K562 (cell line): ENCODE measurements around the gene BCAS3. TPM values are rescaled to one million over a fixed set of nuclear protein-coding genes. Genes with fewer than 3 reads are reported as not detected.
A peak's percentile ranks its signal among the peaks of the same experiment; 100 is the strongest.

Experiments used
- ERF ChIP-seq: fragments of 450-650 bp; formaldehyde crosslinking; IDR thresholded peaks from 2 replicates; pipeline ENCODE4 v1.4.0; 2020; ENCODE audit warnings: mild to moderate bottlenecking, mixed read lengths
- ETV5 ChIP-seq: sonication (generic); formaldehyde crosslinking; IDR thresholded peaks from 2 replicates; pipeline ENCODE4 v1.4.0; 2020; ENCODE audit warnings: low read depth, mild to moderate bottlenecking, missing genetic modification reagents
- HNRNPK ChIP-seq: fragments of 200-400 bp; formaldehyde crosslinking; IDR thresholded peaks from one replicate; pipeline ENCODE4 v1.6.1; 2018; ENCODE audit warnings: mild to moderate bottlenecking, low read depth, low read length; ENCODE audit not compliant: poor library complexity, severe bottlenecking
- JUND ChIP-seq, 2 experiments: IDR thresholded peaks; 2 replicates in 1 of 2; 3 replicates in 1 of 2; pipeline ENCODE4 v1.6.1; 2011; ENCODE audit warnings: borderline replicate concordance in 2 of 2, low read depth in 2 of 2, low read length in 2 of 2, improper control_type of control experiment in 1 of 2, missing biosample characterization in 1 of 2, missing genetic modification characterization in 1 of 2, missing genetic modification reagents in 1 of 2
- MECOM ChIP-seq: fragments of 250-450 bp; sonication (Bioruptor Pico); IDR thresholded peaks from 2 replicates; pipeline ENCODE4 v1.8.0; 2022; ENCODE audit warnings: inconsistent platforms
- PCBP2 ChIP-seq: fragments of 200-400 bp; formaldehyde crosslinking; IDR thresholded peaks from 2 replicates; pipeline ENCODE4 v1.6.1; 2018; ENCODE audit warnings: low read length, low read depth, mild to moderate bottlenecking, moderate library complexity; ENCODE audit not compliant: poor library complexity, severe bottlenecking
- PHB2 ChIP-seq: fragments of 450-650 bp; IDR thresholded peaks from 2 replicates; pipeline ENCODE4 v1.6.1; 2017; ENCODE audit warnings: low read depth
- POLR2AphosphoS2 ChIP-seq: IDR thresholded peaks from 2 replicates; pipeline ENCODE4 v1.6.1; 2012; ENCODE audit warnings: low read length, improper control_type of control experiment
- ZC3H11A ChIP-seq: IDR thresholded peaks from 2 replicates; pipeline ENCODE4 v1.6.1; 2012; ENCODE audit warnings: low read depth, low read length, improper control_type of control experiment
- ZNF232 ChIP-seq: sonication (generic); formaldehyde crosslinking; IDR thresholded peaks from 2 replicates; pipeline ENCODE4 v1.8.0; 2022; ENCODE audit warnings: mild to moderate bottlenecking, missing genetic modification reagents
- ZNF311 ChIP-seq: fragments of 250-450 bp; sonication (Bioruptor Pico); IDR thresholded peaks from 2 replicates; pipeline ENCODE4 v1.4.0; 2020; ENCODE audit warnings: mild to moderate bottlenecking, moderate library complexity
- ZNF551 ChIP-seq: fragments of 250-450 bp; sonication (Bioruptor Pico); IDR thresholded peaks from 2 replicates; pipeline ENCODE4 v1.5.0; 2021; ENCODE audit warnings: mild to moderate bottlenecking, moderate library complexity
- polyA plus RNA-seq, 8 experiments: library from polyadenylated mRNA; depleted of rRNA in 4 of 8; stranded (reverse) in 5 of 8; unstranded in 3 of 8; fragments of >200 nt; fragmentation: Nextera tagmentation in 2 of 8; fragmentation: Illumina TruSeq in 1 of 8; extraction: Ambion mirVana in 2 of 8; extraction: Trizol in 1 of 8; gene quantifications; 2 replicates each; pipeline versions ENCODE4 v1.2.1 to v1.2.3, GENCODE V29; 2011 to 2014; ENCODE audit warnings: inconsistent platforms in 1 of 8, missing spikeins in 1 of 8
- total RNA-seq, 7 experiments: library from RNA; depleted of rRNA in 6 of 7; stranded (reverse); fragments of >200 nt in 6 of 7; fragmentation: Illumina TruSeq in 2 of 7; extraction: Trizol in 2 of 7; gene quantifications; 2 replicates each; pipeline versions ENCODE4 v1.2.1 to v1.2.3, GENCODE V29; 2011 to 2021; ENCODE audit warnings: low replicate concordance in 1 of 7
- TF ChIP-seq, protein P1 (sequence below): sonication (generic); formaldehyde crosslinking; IDR thresholded peaks from 2 replicates; pipeline ENCODE4 v1.8.1; 2023; ENCODE audit warnings: mild to moderate bottlenecking, missing genetic modification reagents
- TF ChIP-seq, protein P2 (sequence below): fragments of 450-650 bp; IDR thresholded peaks from 2 replicates; pipeline ENCODE4 v1.6.1; 2016; ENCODE audit warnings: low read depth, mild to moderate bottlenecking, moderate library complexity
- TF ChIP-seq, protein P3 (sequence below): fragments of 250-450 bp; sonication (Bioruptor Pico); IDR thresholded peaks from 2 replicates; pipeline ENCODE4 v1.8.0; 2022; ENCODE audit warnings: moderate library complexity, mild to moderate bottlenecking, inconsistent platforms
- TF ChIP-seq, protein P4 (sequence below), 2 experiments: fragments of 150-350 bp in 1 of 2; IDR thresholded peaks; 2 replicates each; pipeline ENCODE4 v1.6.1; 2012 to 2016; ENCODE audit warnings: low read depth in 2 of 2, low read length in 2 of 2, mild to moderate bottlenecking in 1 of 2, moderate library complexity in 1 of 2
- TF ChIP-seq, protein P5 (sequence below): fragments of 450-650 bp; conservative IDR thresholded peaks from 2 replicates; pipeline ENCODE4 v1.6.1; 2016; ENCODE audit warnings: missing genetic modification characterization, low read depth, mild to moderate bottlenecking, missing compliant biosample characterization, moderate library complexity

BCAS3 gene
- total and polyA plus RNA-seq, 9 of the 15 experiments (the other 6 are each of a cell fraction or from before 2014, with no cell fraction given), result 1.9 to 5.5 (median 3.5) TPM

DNA sequence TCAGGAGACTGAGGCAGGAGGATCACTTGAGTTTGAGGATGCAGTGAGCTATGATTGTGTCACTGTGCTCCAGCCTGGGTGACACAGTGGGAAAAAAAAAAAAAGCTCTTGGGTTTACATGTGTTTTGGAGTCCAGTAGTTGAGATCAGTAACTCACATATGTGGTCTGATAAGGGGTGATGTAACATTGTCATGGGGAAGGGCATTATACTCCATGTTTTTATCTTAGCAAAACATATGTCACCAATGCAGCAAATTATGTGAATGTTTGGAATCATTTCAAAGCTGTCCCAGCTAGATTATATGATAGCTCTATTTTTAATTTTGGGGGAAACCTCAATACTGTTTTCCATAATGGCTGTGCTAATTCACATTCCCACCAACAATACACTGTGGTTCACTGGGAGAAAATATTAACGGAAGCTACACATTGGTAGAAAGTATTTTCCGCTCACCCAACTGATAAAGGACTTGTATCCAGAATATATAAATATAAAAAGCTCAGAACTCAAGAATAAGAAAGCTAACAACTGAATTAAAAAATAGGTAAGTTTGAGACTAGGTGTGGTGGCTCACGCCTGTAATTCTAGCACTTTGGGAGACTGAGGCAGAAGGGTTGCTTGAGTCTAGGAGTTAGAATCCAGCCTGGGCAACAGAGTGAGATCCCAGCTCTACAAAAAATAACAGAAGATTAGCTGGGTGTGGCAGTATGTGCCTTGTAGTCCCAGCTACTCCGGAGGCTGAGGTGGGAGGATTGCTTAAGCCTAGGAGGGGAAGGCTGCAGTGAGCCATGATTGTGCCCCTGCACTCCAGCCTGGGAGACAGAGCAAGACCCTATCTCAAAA lies 497.9 kb downstream of the BCAS3 start (continued):
- TF ChIP-seq, protein P1, sequence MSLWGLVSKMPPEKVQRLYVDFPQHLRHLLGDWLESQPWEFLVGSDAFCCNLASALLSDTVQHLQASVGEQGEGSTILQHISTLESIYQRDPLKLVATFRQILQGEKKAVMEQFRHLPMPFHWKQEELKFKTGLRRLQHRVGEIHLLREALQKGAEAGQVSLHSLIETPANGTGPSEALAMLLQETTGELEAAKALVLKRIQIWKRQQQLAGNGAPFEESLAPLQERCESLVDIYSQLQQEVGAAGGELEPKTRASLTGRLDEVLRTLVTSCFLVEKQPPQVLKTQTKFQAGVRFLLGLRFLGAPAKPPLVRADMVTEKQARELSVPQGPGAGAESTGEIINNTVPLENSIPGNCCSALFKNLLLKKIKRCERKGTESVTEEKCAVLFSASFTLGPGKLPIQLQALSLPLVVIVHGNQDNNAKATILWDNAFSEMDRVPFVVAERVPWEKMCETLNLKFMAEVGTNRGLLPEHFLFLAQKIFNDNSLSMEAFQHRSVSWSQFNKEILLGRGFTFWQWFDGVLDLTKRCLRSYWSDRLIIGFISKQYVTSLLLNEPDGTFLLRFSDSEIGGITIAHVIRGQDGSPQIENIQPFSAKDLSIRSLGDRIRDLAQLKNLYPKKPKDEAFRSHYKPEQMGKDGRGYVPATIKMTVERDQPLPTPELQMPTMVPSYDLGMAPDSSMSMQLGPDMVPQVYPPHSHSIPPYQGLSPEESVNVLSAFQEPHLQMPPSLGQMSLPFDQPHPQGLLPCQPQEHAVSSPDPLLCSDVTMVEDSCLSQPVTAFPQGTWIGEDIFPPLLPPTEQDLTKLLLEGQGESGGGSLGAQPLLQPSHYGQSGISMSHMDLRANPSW, result no peak
- TF ChIP-seq ZNF551 (CRISPR knock-in tag) (no peak), ZC3H11A (no peak), ETV5 (no peak), MECOM (CRISPR knock-in tag) (no peak), ZNF311 (peak; percentile 82), JUND (IDR thresholded peaks at IDR 0.05; ENCODE audit: borderline replicate concordance, low read depth, low read length) (peak; percentile 84), JUND (tag; IDR thresholded peaks at IDR 0.05; ENCODE audit: borderline replicate concordance, low read depth, low read length) (peak; percentile 89), POLR2AphosphoS2 (no peak), HNRNPK (no peak), PHB2 (peak; percentile 86), ERF (CRISPR knock-in tag) (no peak), ZNF232 (CRISPR knock-in tag) (no peak), PCBP2 (no peak)
- TF ChIP-seq, protein P2, sequence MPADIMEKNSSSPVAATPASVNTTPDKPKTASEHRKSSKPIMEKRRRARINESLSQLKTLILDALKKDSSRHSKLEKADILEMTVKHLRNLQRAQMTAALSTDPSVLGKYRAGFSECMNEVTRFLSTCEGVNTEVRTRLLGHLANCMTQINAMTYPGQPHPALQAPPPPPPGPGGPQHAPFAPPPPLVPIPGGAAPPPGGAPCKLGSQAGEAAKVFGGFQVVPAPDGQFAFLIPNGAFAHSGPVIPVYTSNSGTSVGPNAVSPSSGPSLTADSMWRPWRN, result peak; percentile 78
- TF ChIP-seq, protein P3, sequence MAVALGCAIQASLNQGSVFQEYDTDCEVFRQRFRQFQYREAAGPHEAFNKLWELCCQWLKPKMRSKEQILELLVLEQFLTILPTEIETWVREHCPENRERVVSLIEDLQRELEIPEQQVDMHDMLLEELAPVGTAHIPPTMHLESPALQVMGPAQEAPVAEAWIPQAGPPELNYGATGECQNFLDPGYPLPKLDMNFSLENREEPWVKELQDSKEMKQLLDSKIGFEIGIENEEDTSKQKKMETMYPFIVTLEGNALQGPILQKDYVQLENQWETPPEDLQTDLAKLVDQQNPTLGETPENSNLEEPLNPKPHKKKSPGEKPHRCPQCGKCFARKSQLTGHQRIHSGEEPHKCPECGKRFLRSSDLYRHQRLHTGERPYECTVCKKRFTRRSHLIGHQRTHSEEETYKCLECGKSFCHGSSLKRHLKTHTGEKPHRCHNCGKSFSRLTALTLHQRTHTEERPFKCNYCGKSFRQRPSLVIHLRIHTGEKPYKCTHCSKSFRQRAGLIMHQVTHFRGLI (CRISPR knock-in tag), result no peak
- TF ChIP-seq, protein P4, sequence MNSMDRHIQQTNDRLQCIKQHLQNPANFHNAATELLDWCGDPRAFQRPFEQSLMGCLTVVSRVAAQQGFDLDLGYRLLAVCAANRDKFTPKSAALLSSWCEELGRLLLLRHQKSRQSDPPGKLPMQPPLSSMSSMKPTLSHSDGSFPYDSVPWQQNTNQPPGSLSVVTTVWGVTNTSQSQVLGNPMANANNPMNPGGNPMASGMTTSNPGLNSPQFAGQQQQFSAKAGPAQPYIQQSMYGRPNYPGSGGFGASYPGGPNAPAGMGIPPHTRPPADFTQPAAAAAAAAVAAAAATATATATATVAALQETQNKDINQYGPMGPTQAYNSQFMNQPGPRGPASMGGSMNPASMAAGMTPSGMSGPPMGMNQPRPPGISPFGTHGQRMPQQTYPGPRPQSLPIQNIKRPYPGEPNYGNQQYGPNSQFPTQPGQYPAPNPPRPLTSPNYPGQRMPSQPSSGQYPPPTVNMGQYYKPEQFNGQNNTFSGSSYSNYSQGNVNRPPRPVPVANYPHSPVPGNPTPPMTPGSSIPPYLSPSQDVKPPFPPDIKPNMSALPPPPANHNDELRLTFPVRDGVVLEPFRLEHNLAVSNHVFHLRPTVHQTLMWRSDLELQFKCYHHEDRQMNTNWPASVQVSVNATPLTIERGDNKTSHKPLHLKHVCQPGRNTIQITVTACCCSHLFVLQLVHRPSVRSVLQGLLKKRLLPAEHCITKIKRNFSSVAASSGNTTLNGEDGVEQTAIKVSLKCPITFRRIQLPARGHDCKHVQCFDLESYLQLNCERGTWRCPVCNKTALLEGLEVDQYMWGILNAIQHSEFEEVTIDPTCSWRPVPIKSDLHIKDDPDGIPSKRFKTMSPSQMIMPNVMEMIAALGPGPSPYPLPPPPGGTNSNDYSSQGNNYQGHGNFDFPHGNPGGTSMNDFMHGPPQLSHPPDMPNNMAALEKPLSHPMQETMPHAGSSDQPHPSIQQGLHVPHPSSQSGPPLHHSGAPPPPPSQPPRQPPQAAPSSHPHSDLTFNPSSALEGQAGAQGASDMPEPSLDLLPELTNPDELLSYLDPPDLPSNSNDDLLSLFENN (IDR thresholded peaks at IDR 0.05; ENCODE audit: low read depth in 2 of 2, low read length in 2 of 2), result peak in 1 of 2 experiments; percentile 92; a peak in 2 of 4 replicates
- TF ChIP-seq, protein P5, sequence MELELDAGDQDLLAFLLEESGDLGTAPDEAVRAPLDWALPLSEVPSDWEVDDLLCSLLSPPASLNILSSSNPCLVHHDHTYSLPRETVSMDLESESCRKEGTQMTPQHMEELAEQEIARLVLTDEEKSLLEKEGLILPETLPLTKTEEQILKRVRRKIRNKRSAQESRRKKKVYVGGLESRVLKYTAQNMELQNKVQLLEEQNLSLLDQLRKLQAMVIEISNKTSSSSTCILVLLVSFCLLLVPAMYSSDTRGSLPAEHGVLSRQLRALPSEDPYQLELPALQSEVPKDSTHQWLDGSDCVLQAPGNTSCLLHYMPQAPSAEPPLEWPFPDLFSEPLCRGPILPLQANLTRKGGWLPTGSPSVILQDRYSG (tag), result no peak; the same call in 1 of the 2 replicates
